ENCODE measurements around the gene UNC13B. TPM values are rescaled to one million over a fixed set of nuclear protein-coding genes. Genes with fewer than 3 reads are reported as not detected.
"Not testable (repeated sequence)": the region's sequence is repeated elsewhere in the genome, so short reads cannot be mapped to it uniquely, and the experiment has no call there.

Gene UNC13B
- total RNA-seq, 1 donor from 2014 or later, result 27.4 TPM

DNA sequence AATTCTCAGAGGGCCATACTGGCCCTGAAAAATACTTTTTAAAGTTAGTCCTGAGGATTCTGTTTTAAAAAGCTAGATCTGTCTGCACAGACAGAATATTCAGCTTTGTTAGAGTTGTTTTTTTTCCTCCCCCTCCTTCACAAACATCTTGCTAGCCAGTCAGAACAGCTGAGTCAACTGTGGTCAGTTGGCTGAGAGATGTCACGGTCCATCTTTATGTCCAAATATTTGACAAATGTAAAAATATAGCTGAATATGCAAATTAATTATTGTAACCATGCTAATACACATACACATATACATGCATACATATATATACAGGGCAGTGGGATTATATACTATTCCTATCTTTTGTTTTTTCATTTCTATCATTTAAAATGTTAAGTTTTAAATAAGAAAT, 33.9 kb downstream of the UNC13B start:
- ATAC-seq, result no peak
- no peak for DNase-seq (ENCODE audit: missing footprints)
- intact Hi-C loops (cut with DNase I), result no loop called here

- intact Hi-C loops (cut with DNase I), result no loop called here
- ATAC-seq (no peak), DNase-seq (ENCODE audit: missing footprints) (no peak)
Measured at GRCh38 chr9:35198191-35198590, 36.4 kb downstream of the UNC13B start.

DNA sequence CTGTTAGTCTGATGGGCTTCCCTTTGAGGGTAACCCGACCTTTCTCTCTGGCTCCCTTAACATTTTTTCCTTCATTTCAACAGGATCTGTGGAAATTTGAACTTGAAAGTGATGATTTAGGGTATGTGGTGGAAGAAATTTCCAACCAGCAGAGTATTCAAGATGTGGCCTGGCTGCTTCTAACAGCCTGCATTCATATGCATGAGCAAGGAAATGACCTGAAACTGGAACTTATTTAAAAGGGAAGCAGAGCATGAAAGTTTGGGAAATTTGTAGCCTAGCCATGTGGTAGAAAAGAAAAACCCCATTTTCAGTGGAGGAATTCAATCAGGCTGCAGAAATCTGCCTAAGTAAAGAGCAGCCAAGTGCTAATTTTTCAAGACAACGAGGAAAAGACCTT, 41.7 kb downstream of the UNC13B start:
- intact Hi-C loops (cut with DNase I), result no loop called here

GRCh38 chr9:35205340-35205739, 43.5 kb downstream of the UNC13B start:
- intact Hi-C loops (cut with DNase I), result no loop called here

More for the DNA sequence above, 41.7 kb downstream of the UNC13B start:
- ATAC-seq (no peak), DNase-seq (ENCODE audit: missing footprints) (no peak)

DNA sequence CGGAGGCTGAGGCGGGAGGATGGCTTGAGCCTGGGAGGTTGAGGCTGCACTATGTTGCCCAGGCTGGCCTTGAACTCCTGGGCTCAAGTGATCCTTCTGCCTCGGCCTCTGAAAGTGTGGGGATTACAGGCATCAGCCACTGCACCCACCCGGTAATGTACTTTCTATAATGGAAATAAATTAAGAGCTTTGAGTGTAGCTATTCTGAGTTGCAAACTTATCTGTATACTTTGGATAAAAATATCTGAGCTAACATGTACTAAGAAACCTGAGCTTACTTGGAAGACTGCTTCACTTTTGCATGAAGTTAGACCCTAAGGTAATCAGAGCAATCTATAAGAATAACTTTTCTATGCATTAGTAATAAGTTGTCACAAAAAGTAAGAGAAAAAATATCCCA, 50.0 kb downstream of the UNC13B start:
- ATAC-seq (no peak), DNase-seq (ENCODE audit: missing footprints) (no peak)
- intact Hi-C loops (cut with DNase I), result no loop called here

More at GRCh38 chr9:35205340-35205739, 43.5 kb downstream of the UNC13B start:
- DNase-seq (ENCODE audit: missing footprints) (no peak), ATAC-seq (no peak)

DNA sequence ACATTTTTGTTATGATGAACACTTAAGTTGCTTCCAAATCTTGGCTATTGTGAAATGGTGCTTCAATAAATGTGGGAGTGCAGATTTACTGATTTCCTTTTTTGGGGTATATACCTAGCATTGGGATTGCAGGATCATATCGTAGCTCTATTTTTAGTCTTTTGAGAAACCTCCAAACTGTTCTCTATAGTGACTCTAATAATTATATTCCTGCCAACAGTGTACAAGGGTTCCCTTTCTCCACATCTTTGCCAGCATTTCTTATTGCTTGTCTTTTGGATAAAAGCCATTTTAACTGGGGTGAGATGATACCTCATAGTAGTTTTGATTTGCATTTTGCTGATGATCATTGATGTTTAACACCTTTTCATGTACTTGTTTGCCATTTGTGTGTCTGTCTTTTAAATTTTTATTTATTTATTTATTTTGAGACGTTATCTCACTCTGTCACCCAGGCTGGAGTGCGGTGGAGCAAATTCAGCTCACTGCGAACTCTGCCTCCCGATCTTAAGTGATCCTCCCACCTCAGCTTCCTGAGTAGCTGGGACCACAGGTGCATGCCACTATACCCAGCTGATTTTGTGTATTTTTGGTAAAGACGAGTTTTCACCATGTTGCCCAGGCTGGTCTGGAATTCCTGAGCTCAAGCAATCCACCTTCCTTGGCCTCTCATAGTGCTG, 59.0 kb downstream of the UNC13B start:
- intact Hi-C loops (cut with DNase I), result no loop called here
- ATAC-seq (peak; percentile 52), DNase-seq (ENCODE audit: missing footprints) (no peak)

GRCh38 chr9:35225677-35226076, 63.9 kb downstream of the UNC13B start:
- ATAC-seq (no peak), DNase-seq (ENCODE audit: missing footprints) (no peak)
- intact Hi-C loops (cut with DNase I), result no loop called here

- DNase-seq (ENCODE audit: missing footprints) (no peak), ATAC-seq (no peak)
- intact Hi-C loops (cut with DNase I), result no loop called here
Measured at GRCh38 chr9:35226651-35227050, 64.8 kb downstream of the UNC13B start.

- intact Hi-C loops (cut with DNase I), result no loop called here
- ATAC-seq, result peak; percentile 50
- DNase-seq (ENCODE audit: missing footprints), result no peak
Measured at GRCh38 chr9:35227284-35227683, 65.5 kb downstream of the UNC13B start.

GRCh38 chr9:35229066-35229778, 67.4 kb downstream of the UNC13B start:
- intact Hi-C loops (cut with DNase I), result no loop called here
- ATAC-seq, result no peak

GRCh38 chr9:35229779-35230143, 68.0 kb downstream of the UNC13B start:
- intact Hi-C loops (cut with DNase I), result no loop called here
- DNase-seq (ENCODE audit: missing footprints) (no peak), ATAC-seq (no peak)

More at GRCh38 chr9:35229066-35229778, 67.4 kb downstream of the UNC13B start:
- no peak for DNase-seq (ENCODE audit: missing footprints)

DNA sequence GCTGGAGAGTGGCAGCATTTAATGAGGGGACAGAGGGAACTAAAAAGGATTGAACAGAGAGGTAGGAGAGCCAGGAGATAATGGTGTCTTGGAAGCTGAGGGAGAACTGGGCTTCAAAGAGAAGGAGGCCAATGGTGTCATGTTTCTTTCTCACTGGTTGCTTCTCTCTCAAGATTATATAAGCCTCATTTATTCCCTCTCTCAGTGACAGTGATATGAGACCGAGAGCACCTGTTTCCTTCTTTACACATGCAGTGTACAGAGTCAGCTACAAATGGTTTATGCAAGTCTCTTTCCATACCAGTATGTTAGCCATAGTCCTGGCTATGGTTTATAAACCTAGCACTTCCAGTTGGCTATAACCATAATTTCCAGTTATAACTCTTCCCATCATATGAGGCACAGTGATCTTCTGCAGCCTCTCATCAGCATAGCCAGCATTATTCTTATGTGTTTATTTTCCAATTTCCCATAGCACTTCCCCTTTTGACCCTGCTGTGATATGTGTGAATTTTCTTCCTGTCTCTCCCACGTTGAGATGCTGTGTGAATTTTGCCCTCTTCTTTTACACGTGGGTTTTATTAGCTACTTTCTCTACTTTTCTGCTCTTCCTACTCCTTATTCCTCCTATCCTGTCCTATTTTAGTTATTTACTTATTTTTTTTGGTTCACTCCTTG, 71.2 kb downstream of the UNC13B start:
- DNase-seq (ENCODE audit: missing footprints), result no peak
- intact Hi-C loops (cut with DNase I), result no loop called here
- ATAC-seq, result no peak

DNA sequence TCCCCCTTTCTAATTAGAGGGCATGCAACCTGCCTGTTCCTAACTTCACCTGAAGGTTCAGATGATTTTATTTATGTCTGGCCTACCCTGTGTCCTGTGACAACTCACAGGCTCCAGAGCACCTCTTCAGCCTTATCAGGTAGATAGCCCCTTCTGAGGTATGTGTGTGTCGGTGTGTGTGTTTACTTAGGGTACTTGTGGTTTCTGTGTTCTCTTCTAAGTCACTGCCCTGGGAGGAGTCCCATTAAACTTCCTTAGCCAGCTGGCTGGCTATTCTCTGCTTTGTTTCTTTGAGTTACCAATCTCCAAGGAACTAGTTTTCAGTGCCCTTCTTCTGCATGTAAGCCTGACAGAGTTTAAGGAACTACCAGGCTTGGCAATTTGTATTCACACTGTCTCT, 74.9 kb downstream of the UNC13B start:
- intact Hi-C loops (cut with DNase I), result no loop called here
- ATAC-seq (no peak), DNase-seq (ENCODE audit: missing footprints) (no peak)

- intact Hi-C loops (cut with DNase I), result no loop called here
Measured at GRCh38 chr9:35237311-35237710, 75.5 kb downstream of the UNC13B start.

DNA sequence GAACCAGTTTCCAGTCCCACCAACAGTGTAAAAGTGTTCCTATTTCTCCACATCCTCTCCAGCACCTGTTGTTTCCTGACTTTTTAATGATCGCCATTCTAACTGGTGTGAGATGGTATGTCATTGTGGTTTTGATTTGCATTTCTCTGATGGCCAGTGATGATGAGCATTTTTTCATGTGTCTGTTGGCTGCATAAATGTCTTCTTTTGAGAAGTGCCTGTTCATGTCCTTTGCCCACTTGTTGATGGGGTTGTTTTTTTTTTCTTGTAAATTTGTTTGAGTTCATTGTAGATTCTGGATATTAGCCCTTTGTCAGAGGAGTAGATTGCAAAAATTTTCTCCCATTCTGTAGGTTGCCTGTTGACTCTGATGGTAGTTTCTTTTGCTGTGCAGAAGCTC, 84.1 kb downstream of the UNC13B start:
- DNase-seq (ENCODE audit: missing footprints); intact Hi-C loops (cut with DNase I); ATAC-seq: not testable (repeated sequence)

More at GRCh38 chr9:35237311-35237710, 75.5 kb downstream of the UNC13B start:
- ATAC-seq (no peak), DNase-seq (ENCODE audit: missing footprints) (no peak)

- intact Hi-C loops (cut with DNase I), result no loop called here
- ATAC-seq, result no peak
- no peak for DNase-seq (ENCODE audit: missing footprints)
Measured at GRCh38 chr9:35253075-35253474, 91.3 kb downstream of the UNC13B start.

- intact Hi-C loops (cut with DNase I), result no loop called here
- no peak for DNase-seq (ENCODE audit: missing footprints)
- no peak for ATAC-seq
Measured at GRCh38 chr9:35254237-35254636, 92.4 kb downstream of the UNC13B start.

- no peak for ATAC-seq
- intact Hi-C loops (cut with DNase I), result loop anchor here (5.0 kb wide), 1 partner anchor 93 kb away; the partner anchor contains the start of gene UNC13B
Measured at GRCh38 chr9:35254984-35255857, 93.4 kb downstream of the UNC13B start.

More at GRCh38 chr9:35254984-35255857, 93.4 kb downstream of the UNC13B start:
- no peak for DNase-seq (ENCODE audit: missing footprints)
